Left cardiac atrium (tissue), 4 donors: ENCODE measurements around the gene GBX1. TPM values are rescaled to one million over a fixed set of nuclear protein-coding genes. Genes with fewer than 3 reads are reported as not detected.

Experiments used
- ATAC-seq, 2 donors: fragments of 200-7000 bp; cut with Tn5 transposase; one replicate each; pipeline ENCODE4 v1.9.1; 2020; ENCODE audit warnings: mild to moderate bottlenecking in 2 of 2, moderate library complexity in 2 of 2
- DNase-seq: peaks from one replicate; pipeline ENCODE4 v3.0.0-alpha.2; 2020
- intact Hi-C, 2 donors: fragments of 100-400 bp; cut with DNase I; formaldehyde crosslinking; loops; one replicate each; pipeline versions ENCODE4 v1.14.1 to v1.15.1; 2022 to 2023
- long read RNA-seq: library from polyadenylated mRNA; unstranded; transcript quantifications from one replicate; pipeline ENCODE4 v2.0.0, GENCODE V29; 2021
- total RNA-seq, 2 donors: library from RNA; stranded (reverse); fragmentation: NEBNext Ultra II Directional; extraction: Animal tissue kit (Norgen Biotek cat#: 25700); gene quantifications; one replicate each; pipeline ENCODE4 v1.2.1, GENCODE V29; 2021
- donor health status: DM: no; HTN: yes; CAD: no.
- donor health status: DM: no; HTN: yes; CAD: no; lungs with severe emphysema.
- donor health status: DM: yes; HTN: yes; CAD: no.
- donor health status: Dilated cardiomyopathy.

GBX1 gene
- under 1 TPM in 1 of 2 donors, not detected in 1; 0.56 TPM for total RNA-seq
- long read RNA-seq: 0 reads

DNA sequence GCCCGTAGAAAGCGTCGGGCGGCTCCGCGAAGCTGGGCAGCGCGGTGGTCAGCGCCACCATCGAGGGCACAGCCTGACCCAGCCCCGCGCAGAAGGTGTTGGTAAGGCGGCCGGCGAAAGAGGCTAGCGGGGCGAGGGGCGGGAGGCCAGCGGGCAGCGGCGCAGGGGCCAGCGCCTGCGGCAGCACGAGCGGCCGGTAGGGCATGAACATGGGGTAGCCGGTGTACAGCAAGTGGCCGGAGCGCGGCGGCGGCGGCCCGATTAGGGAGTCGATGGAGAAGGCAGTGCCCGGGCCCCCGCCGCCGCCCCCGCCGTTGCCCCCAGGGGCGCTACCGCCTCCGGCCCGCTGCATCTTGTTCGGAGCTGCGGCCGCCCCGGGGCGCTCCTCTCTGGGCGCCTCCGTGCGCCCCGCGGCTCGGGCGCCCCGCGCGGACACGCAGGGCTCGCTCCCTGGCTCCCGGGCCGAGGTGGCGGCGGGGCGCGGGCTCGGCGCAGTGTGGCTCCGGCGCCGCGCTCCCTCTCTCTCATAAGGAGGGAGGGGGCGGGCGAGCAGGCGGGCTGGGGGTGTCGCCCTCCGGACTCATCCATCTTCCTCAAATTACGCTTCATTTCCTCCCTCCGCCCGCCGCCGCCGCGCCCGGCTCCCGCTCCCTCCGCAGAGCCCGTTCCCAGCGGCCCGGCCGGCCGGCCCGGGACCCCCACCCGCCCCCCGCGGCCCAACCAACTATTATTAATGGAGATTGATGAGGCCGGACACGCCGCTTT is at the start of gene GBX1:
TSS of gene GBX1 (minus strand) at position 498 of the 765 bp plus-strand sequence. CDS start at position 352, 146 bp downstream.
- no peak for DNase-seq
- intact Hi-C loops: no loop called here
- peak; percentile 55 to 71 for ATAC-seq

DNA sequence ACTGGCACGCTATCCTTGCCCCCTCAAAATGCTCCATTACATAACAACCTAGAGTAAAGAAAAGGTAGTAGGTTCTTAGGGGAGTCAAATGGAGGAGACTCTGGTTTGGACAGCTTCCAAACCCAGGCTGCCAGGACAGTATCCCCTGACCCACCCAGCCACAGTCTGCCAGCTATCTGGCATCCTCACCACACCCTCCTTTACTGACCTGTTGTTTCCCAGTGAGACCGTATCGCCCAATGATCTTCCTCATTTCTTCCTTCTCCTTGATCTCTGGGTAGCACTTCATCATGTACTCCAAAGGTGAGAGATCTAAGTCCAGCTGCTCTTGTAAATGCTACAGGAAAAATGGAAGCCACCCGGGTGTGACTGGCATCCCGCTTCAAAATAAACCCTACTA is 47.9 kb upstream of the GBX1 start:
- DNase-seq: no peak
- ATAC-seq: no peak
- intact Hi-C loops: no loop called here

DNA sequence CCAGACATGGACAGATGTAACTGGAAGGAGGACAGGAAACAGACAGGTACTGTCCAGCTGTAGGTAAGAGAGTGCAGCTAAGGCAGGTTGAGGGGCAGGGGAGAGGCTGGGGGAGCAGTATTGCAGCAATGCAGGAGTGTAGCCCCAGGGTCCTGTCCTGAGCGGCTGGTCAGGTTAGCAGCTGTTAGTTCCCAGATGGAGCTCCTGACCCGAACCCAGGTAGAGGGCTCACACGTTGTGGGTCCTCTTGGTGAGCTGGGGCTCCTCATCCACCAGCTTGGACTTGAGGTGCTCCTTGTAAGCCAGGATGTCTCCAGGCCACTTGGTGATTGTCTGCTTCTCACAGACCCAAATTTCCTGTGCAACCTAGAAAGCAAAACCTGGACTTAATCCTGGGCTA is 46.3 kb upstream of the GBX1 start:
- intact Hi-C loops: no loop called here
- ATAC-seq (no peak), DNase-seq (no peak)

DNA sequence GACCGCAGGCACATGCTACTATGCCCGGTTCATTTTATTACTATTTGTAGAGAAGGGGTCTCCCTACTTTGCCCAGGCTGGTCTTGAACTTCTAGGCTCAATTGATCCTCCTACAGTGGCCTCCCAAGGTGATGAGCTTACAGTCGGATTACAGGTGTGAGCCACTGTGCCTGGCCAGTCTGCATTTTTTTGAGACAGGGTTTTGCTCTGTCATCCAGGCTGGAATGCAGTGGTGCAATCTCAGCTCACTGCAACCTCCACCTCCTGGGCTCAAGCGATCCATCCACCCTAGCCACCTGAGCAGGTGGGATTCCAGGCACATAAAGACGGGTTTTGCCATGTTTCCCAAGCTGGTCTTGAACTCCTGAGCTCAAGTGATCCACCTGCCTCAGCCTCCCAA is 45.1 kb upstream of the GBX1 start:
- intact Hi-C loops: no loop called here
- no peak for DNase-seq
- ATAC-seq: no peak

DNA sequence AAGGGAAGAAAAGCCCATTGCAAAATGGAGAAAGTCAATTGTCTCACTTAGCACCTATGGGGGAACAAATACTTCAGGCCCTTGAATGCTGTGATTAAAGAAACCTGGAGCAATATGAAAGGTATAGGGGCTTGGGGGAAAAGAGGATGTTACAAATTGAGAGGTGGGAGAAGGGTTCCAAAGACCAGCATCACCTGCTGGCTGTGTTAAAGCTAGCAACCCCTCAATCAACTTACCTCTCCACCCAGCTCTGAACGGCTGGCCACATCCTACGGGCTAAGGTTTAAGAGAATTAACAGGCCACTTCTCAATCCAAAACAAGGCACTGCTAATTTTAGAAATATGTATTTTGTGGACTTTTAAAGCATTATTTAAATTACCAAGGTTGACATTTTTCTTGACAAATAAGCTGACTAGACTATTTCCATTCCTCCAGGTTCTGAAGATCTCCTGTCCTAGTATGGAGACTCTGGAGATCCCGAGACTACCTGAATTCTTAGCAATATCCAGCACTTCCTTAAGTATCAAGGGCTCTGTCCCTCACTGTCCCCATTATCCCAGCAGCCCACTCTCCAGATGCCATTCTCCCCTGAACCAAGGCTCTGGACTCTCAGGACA is 43.8 kb upstream of the GBX1 start:
- intact Hi-C loops: no loop called here
- DNase-seq: no peak
- no peak for ATAC-seq

DNA sequence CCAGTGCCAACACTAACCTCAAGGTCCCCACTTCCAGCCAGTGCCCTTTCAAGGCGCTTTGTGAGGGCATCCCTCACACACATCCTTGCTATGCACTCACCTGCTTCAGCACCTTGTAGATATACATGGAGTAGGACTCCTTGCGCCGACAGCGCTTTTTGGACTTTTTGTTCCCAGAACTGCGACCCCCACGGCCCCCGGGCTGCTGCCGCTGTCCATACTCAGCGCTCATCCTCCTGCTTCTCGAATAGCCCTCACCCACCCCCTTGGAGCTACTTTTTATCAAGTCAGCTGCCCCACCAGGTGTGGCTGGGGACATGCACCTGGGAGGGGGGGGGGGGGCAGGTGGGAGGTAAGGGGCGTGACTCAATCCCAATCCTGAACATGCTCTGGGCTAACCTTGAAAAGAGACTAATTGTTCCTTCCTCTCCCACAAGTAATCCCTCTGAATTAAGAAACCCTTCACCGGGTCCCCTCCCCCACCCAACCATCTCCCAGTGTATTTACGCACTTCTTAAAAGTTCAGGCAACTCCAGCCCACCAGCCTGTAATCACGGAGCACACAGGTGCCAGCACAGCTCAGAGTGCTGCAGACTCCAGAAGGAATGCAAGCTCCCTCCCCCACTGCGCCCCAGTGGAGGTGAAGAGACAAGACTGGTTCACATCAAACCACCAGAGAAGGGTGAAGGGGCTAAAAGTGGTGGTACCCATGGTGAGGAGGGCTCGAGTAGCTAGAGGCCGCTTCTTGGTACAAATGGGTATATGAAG is 42.8 kb upstream of the GBX1 start, which contains the start of gene H2BK1:
TSS of gene H2BK1 (minus strand) at position 402 of the 768 bp plus-strand sequence. CDS start at position 232, 170 bp downstream.
- intact Hi-C loops: no loop called here
- ATAC-seq: no peak
- no peak for DNase-seq

DNA sequence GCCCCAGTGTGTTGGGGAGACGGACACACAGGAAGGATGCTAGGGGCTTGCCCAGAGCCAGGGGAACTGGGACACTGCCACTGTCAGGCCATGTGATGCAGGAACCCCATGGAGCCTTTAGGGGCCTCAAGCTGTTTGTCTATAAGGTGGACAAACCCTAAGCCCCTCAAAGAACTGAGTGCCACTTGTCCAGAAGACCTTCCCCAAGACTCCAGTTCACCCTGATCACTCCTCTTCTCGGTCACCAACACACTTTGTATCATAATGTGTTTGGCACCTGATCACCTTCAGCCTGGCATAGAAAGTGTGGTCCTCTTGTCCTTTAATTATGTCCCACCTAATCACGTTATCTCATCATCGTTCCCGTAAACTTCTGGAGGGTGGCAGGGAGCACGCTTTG is 42.1 kb upstream of the GBX1 start:
- intact Hi-C loops: no loop called here
- no peak for ATAC-seq
- DNase-seq: no peak

DNA sequence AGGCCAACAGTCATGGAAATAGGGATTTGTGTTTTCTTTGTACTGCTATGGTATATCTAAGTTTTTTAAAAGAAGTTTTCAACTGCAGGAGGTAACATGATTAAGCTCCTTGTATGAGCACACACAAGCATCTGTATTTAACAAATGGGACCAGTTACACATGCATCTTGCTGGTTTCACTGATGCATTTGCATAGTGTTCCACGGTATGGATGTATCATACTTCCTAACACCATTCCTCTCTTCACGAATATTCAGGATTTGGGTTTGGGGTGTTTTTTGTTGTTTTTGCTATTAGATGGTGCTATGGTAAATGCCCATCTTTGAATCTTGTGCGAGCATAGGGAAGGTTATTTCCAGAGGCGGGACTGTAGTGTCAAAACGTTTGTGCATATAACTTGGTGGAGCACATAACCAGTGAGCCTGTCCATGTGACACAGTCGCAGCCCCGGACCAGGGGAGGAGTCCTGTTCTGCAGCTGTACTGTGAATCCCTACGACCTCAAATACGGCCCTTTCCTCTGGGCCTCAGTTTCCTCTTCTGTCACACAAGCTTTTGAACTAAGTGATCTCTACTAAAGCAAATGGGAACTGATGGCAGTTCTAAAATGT is 40.9 kb upstream of the GBX1 start:
- DNase-seq (no peak), ATAC-seq (no peak)
- intact Hi-C loops: no loop called here

DNA sequence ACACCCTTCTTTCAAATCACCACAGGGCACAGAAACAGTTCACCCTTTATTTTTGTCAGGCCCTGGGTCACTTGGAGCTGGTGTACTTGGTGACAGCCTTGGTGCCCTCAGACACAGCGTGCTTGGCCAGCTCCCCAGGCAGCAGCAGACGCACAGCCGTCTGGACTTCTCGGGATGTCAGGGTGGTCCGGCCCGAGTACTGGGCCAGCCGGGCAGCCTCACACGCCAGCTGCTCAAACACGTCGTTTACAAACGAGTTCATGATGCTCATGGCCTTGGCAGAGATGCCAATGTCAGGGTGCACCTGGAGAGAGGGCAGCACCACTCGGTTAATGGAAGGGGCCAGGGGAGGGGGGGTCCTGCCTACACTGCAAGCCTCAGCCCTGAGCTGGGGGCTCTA is 40.3 kb upstream of the GBX1 start:
- no peak for DNase-seq
- intact Hi-C loops: no loop called here
- no peak for ATAC-seq

DNA sequence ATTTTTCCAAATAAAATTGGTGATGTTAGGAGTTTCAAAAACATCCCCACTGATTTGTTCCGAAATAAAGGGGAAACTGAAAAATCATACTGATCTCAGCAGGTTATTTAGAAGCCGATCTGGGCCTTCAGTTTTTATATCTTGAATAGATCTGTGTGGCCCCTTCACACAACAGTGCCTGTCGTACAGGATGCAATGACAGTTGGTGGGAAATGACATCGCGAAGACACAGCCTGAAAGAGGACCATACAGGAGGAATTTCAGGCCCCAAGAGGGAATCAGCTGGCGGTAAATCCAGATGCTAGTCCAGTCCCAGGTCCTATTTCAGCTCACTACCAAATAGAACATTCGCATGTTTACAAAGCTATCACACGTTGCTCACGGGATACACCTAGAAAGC is 39.8 kb upstream of the GBX1 start:
- intact Hi-C loops: no loop called here
- ATAC-seq: no peak
- no peak for DNase-seq

DNA sequence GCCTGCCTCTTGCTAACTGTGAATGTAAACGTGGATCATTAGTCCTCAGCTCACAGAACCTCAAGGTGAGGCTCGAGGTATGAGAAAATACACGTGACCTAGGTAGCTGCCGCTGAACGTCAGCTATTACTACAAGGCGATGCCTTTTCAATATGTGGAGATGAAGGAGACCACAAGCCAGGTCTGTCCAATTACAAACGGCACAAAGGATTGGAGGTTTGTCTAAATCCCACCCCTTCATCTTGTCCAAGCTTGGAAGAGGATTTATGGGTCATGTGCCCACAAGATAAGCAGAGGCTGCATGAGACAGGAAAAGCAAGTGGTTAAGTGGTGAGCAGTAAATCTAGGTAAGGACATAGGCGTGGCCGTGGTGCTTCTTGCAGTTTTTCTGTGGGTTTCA is 39.4 kb upstream of the GBX1 start:
- DNase-seq (no peak), ATAC-seq (no peak)
- intact Hi-C loops: no loop called here

DNA sequence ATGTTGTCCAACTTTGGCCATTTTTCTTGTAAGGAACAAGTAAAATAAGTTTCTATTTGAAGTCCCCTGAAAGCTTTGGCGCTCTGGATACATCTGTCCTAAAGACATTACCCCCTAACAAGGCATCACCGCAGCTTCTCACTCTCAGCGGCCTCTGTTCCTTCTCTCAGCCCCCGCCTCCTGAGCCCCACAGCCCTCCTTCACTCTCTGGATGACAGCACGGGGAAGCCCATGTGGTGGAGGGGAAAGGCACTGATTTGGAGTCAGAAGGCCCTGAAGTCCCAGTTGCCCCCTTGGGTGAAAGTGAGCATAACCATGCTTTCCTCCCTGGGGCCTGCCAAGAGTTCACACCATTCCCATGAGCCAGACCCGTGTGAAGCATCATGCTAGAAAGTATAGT is 38.2 kb upstream of the GBX1 start:
- no peak for DNase-seq
- intact Hi-C loops: no loop called here
- no peak for ATAC-seq

DNA sequence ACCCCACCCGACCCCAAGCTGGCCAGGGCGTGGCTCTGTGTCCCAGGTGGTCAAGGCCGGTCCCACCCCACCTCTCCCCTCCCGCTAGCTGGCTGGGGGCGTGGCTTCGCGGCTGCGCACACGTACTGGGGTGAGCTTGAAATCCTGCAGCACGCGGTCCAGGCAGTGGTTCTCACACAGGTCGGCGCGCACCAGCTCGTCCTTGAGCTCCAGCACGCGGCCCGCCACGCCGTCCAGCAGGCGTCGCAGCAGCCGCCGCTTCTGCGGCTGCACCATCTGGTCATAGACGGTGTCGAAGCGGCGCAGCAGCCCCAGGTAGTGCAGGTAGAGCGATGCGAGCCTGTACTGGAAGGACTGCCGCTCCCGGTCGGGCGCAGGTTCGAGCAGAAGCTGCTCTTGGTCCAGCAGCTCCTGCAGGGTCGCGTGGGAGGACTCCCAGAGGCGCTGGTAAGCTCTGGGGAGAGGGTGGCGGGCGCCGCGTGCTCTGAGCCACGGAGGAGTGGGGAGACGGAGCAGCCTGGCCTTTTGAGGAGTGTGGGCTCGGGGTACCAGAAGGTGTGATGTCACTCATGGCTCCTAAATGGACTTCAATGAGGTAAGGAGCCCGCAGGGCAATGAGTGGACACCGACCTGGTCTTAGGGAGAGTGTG is 37.0 kb upstream of the GBX1 start:
- intact Hi-C loops: no loop called here
- ATAC-seq (no peak), DNase-seq (no peak)

DNA sequence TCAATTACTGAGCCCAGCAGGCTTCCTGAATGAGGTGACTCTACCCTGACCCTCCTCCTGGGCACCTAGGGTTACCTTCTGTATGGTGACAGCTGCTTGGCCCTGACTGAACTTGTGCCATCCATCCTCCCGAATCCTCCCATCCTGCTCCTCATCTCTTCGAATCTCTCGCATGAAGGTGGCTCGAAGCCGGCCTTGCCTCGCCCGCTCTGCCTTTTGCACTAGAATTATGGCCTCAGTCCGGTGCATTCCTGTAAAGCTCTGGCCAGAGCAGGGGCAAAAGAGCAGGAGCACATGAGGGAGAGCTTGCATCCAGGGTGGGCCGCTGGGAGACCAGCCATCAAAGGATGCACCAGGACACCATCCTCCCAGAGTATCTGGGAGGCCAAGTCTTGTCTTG is 35.3 kb upstream of the GBX1 start:
- intact Hi-C loops: no loop called here
- no peak for ATAC-seq
- DNase-seq: no peak

DNA sequence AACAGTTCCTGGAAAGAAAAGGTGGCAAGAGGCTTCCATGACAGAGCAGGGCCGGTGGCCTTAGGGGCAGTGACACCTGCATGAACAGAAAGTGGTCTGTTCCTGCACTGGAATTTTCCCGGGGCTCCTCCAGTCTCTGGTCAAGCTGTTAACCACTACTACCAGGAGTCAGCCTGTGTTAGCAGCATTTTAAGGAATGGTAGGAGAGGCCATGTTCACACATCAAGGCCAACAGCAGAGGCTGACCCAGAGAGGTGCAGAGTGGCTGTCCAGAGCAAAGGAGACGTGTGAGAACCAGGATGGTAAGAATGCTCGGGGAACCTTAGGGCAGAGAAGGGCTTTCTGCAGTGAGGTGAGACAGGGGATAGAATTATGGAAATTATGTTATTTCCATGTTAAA is 34.3 kb upstream of the GBX1 start:
- ATAC-seq (no peak), DNase-seq (no peak)
- intact Hi-C loops: no loop called here

DNA sequence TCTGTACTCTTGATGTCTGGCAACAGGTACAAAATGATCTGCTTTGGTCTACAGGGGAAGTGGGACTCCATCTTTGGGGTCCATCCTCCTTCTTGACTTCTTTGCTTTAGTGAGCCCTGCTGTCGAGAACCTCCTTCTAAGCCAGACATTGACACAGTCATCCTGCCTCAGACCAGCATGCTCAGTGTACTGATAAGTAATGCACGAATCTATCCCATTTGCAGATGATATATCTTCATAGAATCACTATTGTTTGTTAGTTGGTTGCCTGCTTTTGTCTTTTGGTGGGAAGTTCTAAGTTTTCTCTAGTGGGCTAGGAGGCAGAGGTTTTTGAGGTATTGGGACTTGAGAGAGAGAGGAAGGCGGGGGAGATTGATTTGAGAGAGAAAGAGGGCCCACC is 33.9 kb upstream of the GBX1 start:
- ATAC-seq (no peak), DNase-seq (no peak)
- intact Hi-C loops: no loop called here

DNA sequence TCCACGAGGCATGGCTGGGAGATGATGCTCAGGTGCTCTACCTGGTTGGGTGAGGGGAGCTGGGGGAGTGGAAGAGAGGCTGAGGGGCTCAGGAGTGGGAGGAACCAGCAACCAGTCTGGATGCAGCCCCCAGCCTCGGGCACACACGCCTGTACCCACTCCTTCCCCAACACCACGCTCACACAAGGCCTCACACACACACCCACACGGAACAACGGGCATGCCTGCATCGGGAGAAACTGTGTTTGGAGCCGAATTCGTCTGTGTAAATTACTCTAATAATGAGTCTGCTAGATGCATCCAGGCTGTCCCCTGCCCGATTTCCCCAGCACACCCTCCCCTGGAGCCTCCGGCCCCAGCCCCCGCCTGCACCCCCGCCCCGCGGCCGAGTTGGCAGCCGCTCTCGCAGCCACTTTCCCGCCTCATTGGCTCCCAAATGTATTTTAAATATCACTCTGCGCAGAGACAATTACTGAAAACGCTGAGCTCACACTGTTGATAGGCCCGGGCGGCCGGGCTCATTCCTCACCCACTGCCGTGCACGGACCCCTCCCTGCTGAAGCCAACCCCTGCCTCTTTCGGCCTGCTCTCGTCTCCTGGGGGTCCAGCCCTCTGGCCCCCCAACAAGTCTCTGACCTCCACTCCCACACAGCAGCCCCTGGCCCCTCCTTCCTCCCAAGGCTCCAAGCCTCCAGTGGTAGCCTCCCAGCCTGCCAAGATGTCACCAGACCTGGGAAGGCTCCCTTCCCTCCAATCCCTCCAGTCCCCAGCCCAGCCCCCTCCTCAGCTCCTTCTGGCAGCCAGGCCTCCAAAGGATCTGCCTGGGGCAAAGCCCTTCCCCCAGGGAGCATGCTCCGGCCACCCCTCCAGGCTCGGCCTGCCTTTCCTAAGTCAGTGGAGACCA is 31.7 kb upstream of the GBX1 start:
- ATAC-seq (peak in 1 of 2 donors; percentile 63), DNase-seq (no peak)
- intact Hi-C loops: no loop called here

DNA sequence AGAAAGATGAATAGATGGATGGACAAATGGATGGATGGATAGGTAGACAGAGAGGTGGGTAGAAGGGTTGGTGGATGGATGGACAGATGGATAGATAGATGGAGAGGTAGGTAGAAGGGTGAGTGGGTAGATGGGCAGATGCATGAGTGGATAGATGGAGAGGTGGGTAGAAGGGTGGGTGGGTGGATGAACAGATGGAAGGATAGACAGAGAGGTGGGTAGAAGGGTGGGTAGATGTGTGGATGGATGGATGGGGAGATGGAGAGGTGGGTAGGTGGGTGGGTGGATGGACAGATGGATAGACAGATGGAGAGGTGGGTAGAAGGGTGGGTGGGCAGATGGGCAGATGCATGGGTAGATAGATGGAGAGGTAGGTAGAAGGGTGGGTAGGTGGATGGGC is 30.4 kb upstream of the GBX1 start:
- DNase-seq: no peak
- intact Hi-C loops: no loop called here
- no peak for ATAC-seq
